Measurements from ENCODE around the gene INHA.

The INHA gene

GRCh38 chr2:219540784-219541504 lies 31.2 kb upstream of the INHA start:
- no peak for DNase-seq (ENCODE audit: low read depth)

- peak; percentile 71 for DNase-seq (ENCODE audit: low read depth)
These were observed 30.4 kb upstream of the INHA start for GRCh38 chr2:219541611-219542180.

GRCh38 chr2:219542931-219543595 lies 29.0 kb upstream of the INHA start:
- DNase-seq (ENCODE audit: low read depth), result no peak

- peak; percentile 86 for DNase-seq (ENCODE audit: low read depth)
These were observed 28.3 kb upstream of the INHA start, which contains the start of the genes CHPF and TMEM198 for GRCh38 chr2:219543596-219544358. CHPF (minus strand) TSS chr2:219543809; CDS start chr2:219543538, 271 bp downstream. TMEM198 (plus strand) TSS chr2:219544028; CDS start chr2:219544728, 700 bp downstream.

GRCh38 chr2:219544567-219544966 lies 27.5 kb upstream of the INHA start:
- DNase-seq (ENCODE audit: low read depth), result no peak

- DNase-seq (ENCODE audit: low read depth), result no peak
These were observed 26.7 kb upstream of the INHA start for GRCh38 chr2:219545295-219545942.

GRCh38 chr2:219545943-219546352 lies 26.2 kb upstream of the INHA start:
- no peak for DNase-seq (ENCODE audit: low read depth)

- no peak for DNase-seq (ENCODE audit: low read depth)
These were observed 24.5 kb upstream of the INHA start for GRCh38 chr2:219547621-219548020.

GRCh38 chr2:219548990-219549389 lies 23.1 kb upstream of the INHA start:
- no peak for DNase-seq (ENCODE audit: low read depth)

GRCh38 chr2:219549619-219550018 lies 22.5 kb upstream of the INHA start:
- no peak for DNase-seq (ENCODE audit: low read depth)

GRCh38 chr2:219551441-219552381 lies 20.4 kb upstream of the INHA start:
- DNase-seq (ENCODE audit: low read depth), result no peak

- DNase-seq (ENCODE audit: low read depth), result peak; percentile 52
These were observed 19.5 kb upstream of the INHA start for GRCh38 chr2:219552382-219553167.

- DNase-seq (ENCODE audit: low read depth), result no peak
These were observed 19.0 kb upstream of the INHA start for GRCh38 chr2:219553168-219553417.

- DNase-seq (ENCODE audit: low read depth), result no peak
These were observed 18.6 kb upstream of the INHA start for GRCh38 chr2:219553463-219553963.

GRCh38 chr2:219554350-219554749 lies 17.8 kb upstream of the INHA start:
- no peak for DNase-seq (ENCODE audit: low read depth)

- DNase-seq (ENCODE audit: low read depth), result no peak
These were observed 16.2 kb upstream of the INHA start for GRCh38 chr2:219555956-219556355.

GRCh38 chr2:219556413-219556812 lies 15.7 kb upstream of the INHA start:
- DNase-seq (ENCODE audit: low read depth), result no peak

GRCh38 chr2:219557320-219557719 lies 14.8 kb upstream of the INHA start:
- no peak for DNase-seq (ENCODE audit: low read depth)

- DNase-seq (ENCODE audit: low read depth), result no peak
These were observed 14.0 kb upstream of the INHA start for GRCh38 chr2:219557791-219558785.
